GM18858 (cell line): ENCODE measurements around the gene PHGDH.
"Not testable (repeated sequence)": the region's sequence is repeated elsewhere in the genome, so short reads cannot be mapped to it uniquely, and the experiment has no call there.

Experiments
- ATAC-seq: cut with Tn5 transposase; IDR thresholded peaks from one replicate; pipeline ENCODE4 v1.9.1; 2021; ENCODE audit not compliant: unreplicated experiment

Gene PHGDH

GRCh38 chr1:119786473-119787050 lies 74.8 kb downstream of the PHGDH start:
- ATAC-seq = not testable (repeated sequence)

DNA sequence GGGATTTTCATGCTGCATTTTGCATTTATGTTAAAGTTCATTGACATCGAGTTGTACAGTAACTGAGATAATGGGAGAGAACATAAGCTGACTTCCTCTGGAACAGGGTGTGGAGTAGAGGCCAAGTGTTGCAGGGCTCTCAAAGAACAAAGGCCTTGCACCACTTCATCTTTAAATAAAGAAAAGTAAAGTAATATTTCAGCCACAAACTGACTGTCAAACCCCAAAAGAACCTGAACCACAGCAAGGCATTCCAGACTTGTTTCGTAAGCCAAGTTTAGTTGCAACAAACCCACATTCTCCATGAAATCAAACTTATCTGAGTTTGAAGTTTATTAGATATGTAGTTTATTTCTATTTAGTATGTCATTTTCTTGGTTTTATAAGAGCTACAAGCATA lies 76.0 kb downstream of the PHGDH start:
- ATAC-seq = no peak

DNA sequence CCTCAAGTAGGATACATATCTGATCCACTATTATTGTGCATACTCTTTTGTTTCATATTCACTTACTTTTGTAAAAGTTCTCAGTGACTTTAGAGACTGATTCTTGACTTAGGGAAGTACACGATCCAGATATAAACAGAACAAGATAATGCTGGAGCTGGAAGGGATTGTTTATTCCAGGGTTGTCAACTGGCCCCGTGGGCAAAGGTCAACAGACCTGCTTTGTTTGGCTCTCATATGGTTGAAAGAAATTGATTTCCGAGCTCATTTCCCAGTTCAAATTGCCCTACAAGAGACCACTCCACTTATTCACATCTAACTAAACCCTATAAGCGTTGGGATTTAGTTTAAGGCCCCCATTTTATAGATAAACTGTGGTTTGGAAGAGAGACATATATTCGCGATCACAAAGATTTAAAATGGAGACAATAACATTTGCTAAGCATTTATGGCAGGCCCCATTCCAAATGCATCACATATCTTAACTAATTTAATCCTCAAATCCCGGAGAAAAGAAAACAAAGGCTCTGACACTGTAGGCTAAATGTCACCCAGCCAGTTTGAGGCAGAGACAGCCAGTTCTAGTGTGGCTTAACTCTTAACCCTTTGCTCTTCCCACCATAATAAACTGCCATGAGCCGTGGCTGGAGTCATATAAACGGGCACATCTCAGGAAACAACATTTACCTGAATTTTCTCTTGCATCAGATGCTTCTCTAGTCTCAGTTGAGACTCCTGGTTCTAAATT lies 78.9 kb downstream of the PHGDH start:
- no peak for ATAC-seq

DNA sequence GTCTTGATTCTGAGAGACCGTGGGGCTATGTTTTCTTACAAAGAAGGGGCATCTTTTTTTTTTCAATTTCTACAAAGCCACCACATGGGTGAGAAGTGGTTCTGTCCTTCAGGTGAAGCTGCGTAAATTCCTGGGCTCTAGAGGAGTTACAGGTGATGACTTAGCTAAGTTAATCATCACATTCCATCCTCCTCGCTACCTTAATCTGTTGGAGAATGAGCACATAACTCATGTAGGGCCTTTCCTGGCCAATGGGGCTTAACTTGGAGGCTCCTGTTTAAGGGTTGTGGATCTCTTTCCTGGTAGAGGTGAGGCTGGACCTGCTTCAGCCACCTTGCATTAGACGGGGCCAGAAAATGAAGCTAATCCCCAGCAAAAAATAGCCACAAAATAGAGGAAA lies 79.6 kb downstream of the PHGDH start:
- ATAC-seq = no peak
